Neural cell (in vitro differentiated cells): ENCODE measurements around the gene DUS2. TPM values are rescaled to one million over a fixed set of nuclear protein-coding genes. Genes with fewer than 3 reads are reported as not detected.

Source experiments
- H2AFZ ChIP-seq: fragments of 200-600, 300-800 bp; sonication (generic), shearing (Covaris generic); 2 replicates; pipeline ENCODE4 v1.6.0; 2014; ENCODE audit warnings: low read depth, mild to moderate bottlenecking, antibody characterized with exemption, low read length, moderate library complexity
- H3F3A ChIP-seq: fragments of 200-600 bp; shearing (Covaris generic); 2 replicates; pipeline ENCODE4 v1.6.1; 2016; ENCODE audit warnings: mild to moderate bottlenecking, moderate library complexity, mixed read lengths, antibody characterized with exemption, low read length; ENCODE audit not compliant: insufficient read depth, poor library complexity, severe bottlenecking
- H3K27ac ChIP-seq: fragments of 200-600, 300-800 bp; sonication (generic), shearing (Covaris generic); 2 replicates; pipeline ENCODE4 v1.5.1; 2014; ENCODE audit warnings: mild to moderate bottlenecking, low read length, moderate library complexity
- H3K27me3 ChIP-seq: fragments of 300-800, 200-600 bp; sonication (generic), shearing (Covaris generic); 2 replicates; pipeline ENCODE4 v1.6.0; 2014; ENCODE audit warnings: mild to moderate bottlenecking, low read depth, low read length, moderate library complexity; ENCODE audit not compliant: insufficient read depth
- H3K36me3 ChIP-seq: fragments of 300-800, 200-600 bp; sonication (generic), shearing (Covaris generic); 2 replicates; pipeline ENCODE4 v1.5.1; 2014; ENCODE audit warnings: mild to moderate bottlenecking, antibody characterized with exemption, low read length, moderate library complexity; ENCODE audit not compliant: insufficient read depth
- H3K4me2 ChIP-seq: fragments of 300-800, 200-600 bp; sonication (generic), shearing (Covaris generic); 2 replicates; pipeline ENCODE4 v1.6.0; 2014; ENCODE audit warnings: mild to moderate bottlenecking, low read length
- H3K4me3 ChIP-seq: fragments of 300-800, 200-600 bp; sonication (generic), shearing (Covaris generic); 2 replicates; pipeline ENCODE4 v1.5.1; 2014; ENCODE audit warnings: mild to moderate bottlenecking, low read length, moderate library complexity
- H3K79me2 ChIP-seq: fragments of 200-600 bp; shearing (Covaris generic); replicated peaks from 2 replicates; pipeline ENCODE4 v1.6.0; 2014; ENCODE audit warnings: mild to moderate bottlenecking, low read length, moderate library complexity; ENCODE audit not compliant: insufficient read depth
- H3K9ac ChIP-seq: fragments of 300-800, 200-600 bp; sonication (generic), shearing (Covaris generic); 2 replicates; pipeline ENCODE4 v1.6.1; 2016; ENCODE audit warnings: mild to moderate bottlenecking, low read length, mixed read lengths
- H3K9me2 ChIP-seq: fragments of 200-600 bp; shearing (Covaris generic); 2 replicates; pipeline ENCODE4 v1.6.1; 2016; ENCODE audit warnings: mild to moderate bottlenecking, low read length, mixed read lengths; ENCODE audit not compliant: insufficient read depth
- H3K9me3 ChIP-seq: fragments of 200-600, 300-800 bp; sonication (generic), shearing (Covaris generic); 2 replicates; pipeline ENCODE4 v1.6.1; 2016; ENCODE audit warnings: mild to moderate bottlenecking, mixed run types, low read length, moderate library complexity, mixed read lengths
- H4K20me1 ChIP-seq: fragments of 200-600 bp; shearing (Covaris generic); 2 replicates; pipeline ENCODE4 v1.6.1; 2016; ENCODE audit warnings: mild to moderate bottlenecking, mixed run types; ENCODE audit not compliant: insufficient read depth
- CTCF ChIP-seq: fragments of 450-650 bp; IDR thresholded peaks from 2 replicates; pipeline ENCODE4 v1.5.1; 2014; ENCODE audit warnings: antibody characterized with exemption, mild to moderate bottlenecking, moderate library complexity; ENCODE audit not compliant: poor library complexity, severe bottlenecking
- EP300 ChIP-seq: fragments of 450-650 bp; conservative IDR thresholded peaks from 2 replicates; pipeline ENCODE4 v1.6.1; 2014; ENCODE audit warnings: antibody characterized with exemption, mild to moderate bottlenecking, moderate library complexity; ENCODE audit not compliant: poor library complexity, severe bottlenecking
- EZH2 ChIP-seq: fragments of 200-600, 300-800 bp; shearing (Covaris generic), sonication (generic); IDR thresholded peaks from 2 replicates; pipeline ENCODE4 v1.6.1; 2014; ENCODE audit warnings: antibody characterized with exemption, low read length, borderline replicate concordance, mild to moderate bottlenecking; ENCODE audit not compliant: insufficient read depth, poor library complexity, severe bottlenecking
- MXI1 ChIP-seq: fragments of 450-650 bp; conservative IDR thresholded peaks from 2 replicates; pipeline ENCODE4 v1.6.1; 2014; ENCODE audit warnings: antibody characterized with exemption, mild to moderate bottlenecking; ENCODE audit not compliant: poor library complexity, severe bottlenecking
- POLR2AphosphoS5 ChIP-seq: IDR thresholded peaks from 2 replicates; pipeline ENCODE4 v1.6.1; 2012
- RAD21 ChIP-seq: fragments of 450-650 bp; conservative IDR thresholded peaks from 2 replicates; pipeline ENCODE4 v1.6.1; 2014; ENCODE audit warnings: antibody characterized with exemption, mild to moderate bottlenecking, moderate library complexity
- REST ChIP-seq: IDR thresholded peaks from 2 replicates; pipeline ENCODE4 v1.6.1; 2012; ENCODE audit warnings: borderline replicate concordance
- SMC3 ChIP-seq: fragments of 450-650 bp; conservative IDR thresholded peaks from 2 replicates; pipeline ENCODE4 v1.6.1; 2014; ENCODE audit warnings: antibody characterized with exemption, mild to moderate bottlenecking, moderate library complexity; ENCODE audit not compliant: poor library complexity
- TAF1 ChIP-seq: IDR thresholded peaks from 2 replicates; pipeline ENCODE4 v1.6.1; 2012; ENCODE audit warnings: low read depth
- polyA plus RNA-seq: library from polyadenylated mRNA; depleted of rRNA; stranded (reverse); fragments of >200 nt; gene quantifications from 2 replicates; pipeline ENCODE4 v1.2.3, GENCODE V29; 2014

Gene DUS2
- polyA plus RNA-seq, 1 donor from 2014 or later, result 22.4 TPM

- Histone ChIP-seq H3K9me3 (no peaks in the 10 kb centered on the region), H3K27ac (no peak overlapping the region), H3K9me2 (no peaks in the 10 kb centered on the region), H3K36me3 (no peaks in the 10 kb centered on the region), H4K20me1 (no peaks in the 10 kb centered on the region), H3K27me3 (no peaks in the 10 kb centered on the region), H3K79me2 (no peaks in the 10 kb centered on the region), H3K4me3 (no peak overlapping the region), H3F3A (no peaks in the 10 kb centered on the region), H2AFZ (no peak overlapping the region), H3K9ac (no peak overlapping the region), H3K4me2 (no peak overlapping the region)
- no peak for TF ChIP-seq EP300
- TF ChIP-seq EZH2, result no peak
- TF ChIP-seq REST, result no peak
- TF ChIP-seq RAD21, result no peak
- TF ChIP-seq CTCF, result no peak
- no peak for TF ChIP-seq SMC3
- no peak for TF ChIP-seq TAF1
These were observed 9.6 kb upstream of the DUS2 start for GRCh38 chr16:68013440-68013839.

GRCh38 chr16:68015681-68016080, 7.4 kb upstream of the DUS2 start, which contains the start of gene DPEP2NB:
TSS of gene DPEP2NB (minus strand) at chr16:68015911. CDS start at chr16:68015770, 141 bp downstream.
- H3K36me3 ChIP-seq, result no peaks in the 10 kb centered on the region
- H4K20me1 ChIP-seq, result no peaks in the 10 kb centered on the region
- TF ChIP-seq SMC3 (no peak), POLR2AphosphoS5 (no peak), CTCF (no peak), REST (no peak), RAD21 (no peak), TAF1 (no peak), EP300 (no peak), MXI1 (no peak)
- no peaks in the 10 kb centered on the region for H3K79me2 ChIP-seq
- H3K27ac ChIP-seq, result no peak within 1 kb of the TSS
- H3F3A ChIP-seq, result no peaks in the 10 kb centered on the region
- no peak within 1 kb of the TSS for H3K4me3 ChIP-seq
- no peaks in the 10 kb centered on the region for H3K27me3 ChIP-seq
- no peaks in the 10 kb centered on the region for H3K9me3 ChIP-seq
- H3K9ac ChIP-seq, result no peak within 1 kb of the TSS
- no peaks in the 10 kb centered on the region for H3K9me2 ChIP-seq
- no peak within 1 kb of the TSS for H2AFZ ChIP-seq
- no peak within 1 kb of the TSS for H3K4me2 ChIP-seq
